ENCODE data around the gene LEMD1.
A peak's percentile ranks its signal among the peaks of the same experiment; 100 is the strongest.
"Not testable (repeated sequence)": the region's sequence is repeated elsewhere in the genome, so short reads cannot be mapped to it uniquely, and the experiment has no call there.

The LEMD1 gene

DNA sequence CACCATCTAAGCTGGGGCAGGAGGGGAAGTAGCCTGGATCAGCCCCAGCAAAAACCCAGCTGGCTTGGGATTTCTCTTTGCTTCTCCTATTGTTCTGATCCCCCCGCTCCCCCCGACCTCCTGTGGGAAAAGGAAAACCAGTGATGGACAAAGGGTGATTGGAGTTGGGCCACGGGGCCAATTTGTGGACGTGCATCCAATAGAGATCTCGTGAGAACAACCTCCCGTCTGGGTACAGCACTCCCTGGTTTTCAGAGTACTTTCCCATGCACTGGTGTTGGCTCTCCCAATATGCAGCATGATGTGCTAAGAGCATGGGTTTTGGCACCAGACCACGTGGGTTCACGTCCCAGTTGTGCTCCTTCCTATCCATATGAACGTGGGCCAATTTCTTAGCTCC is 25.0 kb upstream of the LEMD1 start:
- DNase-seq (ENCODE audit: low read depth) = no peak

DNA sequence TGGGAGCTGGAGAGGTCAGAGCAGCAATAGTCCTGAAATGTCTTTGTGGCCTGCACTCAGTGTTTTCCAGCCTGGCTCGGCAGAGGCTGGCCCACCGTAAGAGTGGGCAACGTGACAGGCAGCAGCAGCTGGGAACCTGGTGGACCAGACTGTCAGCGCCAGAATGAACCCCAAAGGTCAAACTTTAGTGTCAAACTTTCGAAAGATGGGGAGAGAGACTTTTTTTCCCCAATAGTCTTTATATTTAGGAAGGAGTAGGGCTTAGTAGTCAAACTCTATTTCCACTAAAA is 23.7 kb upstream of the LEMD1 start:
- DNase-seq (ENCODE audit: low read depth) = no peak

DNA sequence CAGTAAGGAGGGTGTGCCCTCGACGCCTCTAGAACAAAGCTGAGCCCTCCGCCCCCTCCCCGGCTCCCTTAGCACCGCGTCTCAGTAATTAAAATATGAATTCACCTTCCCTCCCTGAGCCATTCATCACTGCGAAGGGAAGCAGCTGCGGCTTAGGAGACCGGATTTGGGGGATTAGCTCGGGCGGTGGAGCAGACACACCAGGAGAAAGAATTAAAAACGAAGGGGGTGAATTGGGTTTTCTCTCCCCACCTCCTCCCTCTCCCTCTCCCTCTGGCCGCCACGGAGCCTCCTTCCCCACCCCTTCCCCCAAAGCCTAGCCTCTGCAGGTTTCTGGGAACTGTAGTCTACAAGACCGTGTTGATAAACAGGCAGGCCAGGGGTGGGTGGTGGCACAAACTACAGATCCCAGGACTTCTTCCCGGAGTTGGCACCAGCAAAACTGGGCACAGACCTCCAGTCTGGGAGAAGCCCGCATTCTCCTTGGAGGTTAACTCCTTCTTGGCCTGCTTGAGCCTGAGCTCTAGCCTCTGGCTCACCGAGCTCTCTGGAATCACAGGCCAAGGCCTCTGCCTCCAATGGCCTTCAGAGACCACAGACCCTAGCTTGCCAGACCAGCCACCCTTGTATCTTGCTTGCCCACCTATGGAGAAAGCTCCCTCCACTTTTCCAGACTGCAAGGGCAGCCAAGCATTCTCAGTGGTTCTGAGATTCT is 23.2 kb upstream of the LEMD1 start:
- DNase-seq (ENCODE audit: low read depth) = no peak

DNA sequence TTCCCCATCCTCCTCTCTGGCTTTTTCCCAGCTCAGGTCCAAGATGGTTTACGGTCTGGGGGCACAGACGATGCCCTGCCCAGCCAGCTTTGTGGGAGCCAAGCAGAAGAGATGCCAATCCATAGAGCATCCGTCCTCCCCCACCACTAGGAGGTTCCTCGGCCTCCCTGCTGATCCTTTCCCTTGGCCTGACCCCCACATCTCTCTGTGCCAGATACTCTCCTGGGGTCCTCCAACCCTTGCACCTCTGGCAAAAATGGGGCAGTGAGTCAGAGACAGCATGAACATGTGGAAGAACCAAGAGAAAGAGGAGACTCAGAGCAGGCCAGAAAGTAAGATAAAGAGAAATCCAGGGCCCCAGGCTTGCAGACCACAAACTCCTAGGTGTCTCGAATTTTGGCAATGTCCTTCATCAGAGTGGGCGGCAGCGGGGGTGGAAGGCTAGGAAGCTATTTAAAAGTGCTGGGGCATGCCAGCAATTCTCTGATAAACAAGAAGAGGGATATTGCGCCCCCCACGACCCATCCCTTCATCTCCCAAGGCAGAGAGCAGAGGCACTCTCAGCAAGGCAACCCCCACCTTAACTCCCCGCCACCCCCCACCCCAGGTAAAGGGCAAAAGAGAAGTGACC is 22.6 kb upstream of the LEMD1 start:
- no peak for DNase-seq (ENCODE audit: low read depth)

DNA sequence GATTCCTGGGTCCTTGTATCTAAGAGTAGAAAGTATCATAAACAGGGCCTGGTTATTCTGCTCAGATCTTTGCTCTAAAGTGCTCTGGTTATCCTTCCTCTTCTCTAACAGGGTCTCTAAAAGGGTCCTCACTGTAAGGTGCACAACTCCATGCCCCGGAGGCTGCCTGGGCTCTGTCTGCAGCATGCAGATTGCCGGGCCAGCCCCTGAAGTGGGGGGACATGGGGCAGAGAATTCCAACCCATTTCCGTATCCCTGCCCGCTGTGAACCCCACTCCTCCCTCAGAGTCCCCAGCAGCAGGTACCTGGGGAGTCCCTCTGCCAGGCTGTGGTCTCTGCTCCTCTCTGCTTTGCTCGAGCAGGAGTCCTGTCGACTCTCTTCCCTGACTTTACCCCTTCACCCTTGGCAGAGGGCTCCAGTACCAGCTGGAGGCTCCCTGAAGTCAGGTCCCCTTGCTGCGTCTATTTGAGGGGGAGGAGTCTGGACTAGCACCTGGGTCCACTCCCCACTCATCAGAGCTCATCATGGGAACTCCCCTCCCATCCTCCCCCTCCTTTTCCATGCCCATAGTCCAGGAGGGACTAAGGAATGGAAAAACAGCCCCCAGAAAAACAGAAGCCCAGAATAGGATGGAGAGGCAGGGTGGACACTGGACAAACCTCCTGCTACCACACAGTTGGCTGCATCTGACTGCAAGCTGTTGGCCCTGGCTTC is 21.9 kb upstream of the LEMD1 start:
- DNase-seq (ENCODE audit: low read depth) = no peak

DNA sequence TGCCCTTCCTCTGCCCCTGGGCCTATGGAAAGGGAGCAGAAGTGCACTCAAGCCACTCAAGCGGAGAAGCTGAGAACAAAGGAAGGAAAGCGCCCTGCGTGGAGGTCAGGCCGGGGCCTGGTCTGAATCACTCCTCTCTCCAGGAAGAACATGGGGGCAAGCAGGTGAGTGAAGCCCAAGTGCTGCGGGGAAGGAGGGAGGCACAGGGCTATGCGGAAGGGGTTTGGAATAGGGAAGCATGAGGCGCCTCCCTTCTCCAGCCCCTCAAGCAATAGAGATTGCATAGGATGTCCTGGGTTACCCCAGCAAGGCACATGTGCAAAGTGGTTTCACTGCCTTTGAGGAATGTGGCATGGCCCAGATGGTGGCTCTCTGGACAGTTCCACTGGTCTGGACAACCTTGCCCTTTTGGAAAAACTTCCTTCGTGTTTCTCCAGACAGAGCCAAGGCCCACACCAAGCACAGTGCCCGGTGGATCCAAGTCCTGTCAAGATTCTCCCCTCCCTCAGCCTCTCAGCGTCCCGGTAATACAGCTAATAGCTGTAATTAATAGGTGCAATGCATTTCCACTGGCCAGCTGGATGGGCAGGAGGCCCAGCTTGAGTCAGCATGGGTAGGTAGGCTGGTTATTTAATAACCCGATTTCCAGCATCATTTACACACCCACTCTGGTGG is 20.3 kb upstream of the LEMD1 start:
- no peak for DNase-seq (ENCODE audit: low read depth)

DNA sequence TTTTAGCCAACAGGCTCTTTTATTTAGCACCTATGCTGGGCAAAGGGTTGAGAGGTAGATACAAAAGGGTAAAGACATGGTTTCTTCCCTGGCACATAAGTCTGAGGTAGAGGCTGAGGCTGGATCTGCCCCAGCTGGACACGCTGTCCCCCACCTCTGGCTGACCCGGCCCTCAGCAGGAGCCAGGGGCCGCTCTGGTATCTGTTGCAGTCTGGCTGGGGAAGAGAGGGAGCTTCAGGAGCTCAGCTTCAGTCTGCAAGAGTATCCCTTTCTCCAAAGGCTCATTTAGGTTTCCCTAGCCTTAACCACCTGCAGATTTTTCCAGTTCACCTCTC is 19.8 kb upstream of the LEMD1 start:
- DNase-seq (ENCODE audit: low read depth) = no peak

DNA sequence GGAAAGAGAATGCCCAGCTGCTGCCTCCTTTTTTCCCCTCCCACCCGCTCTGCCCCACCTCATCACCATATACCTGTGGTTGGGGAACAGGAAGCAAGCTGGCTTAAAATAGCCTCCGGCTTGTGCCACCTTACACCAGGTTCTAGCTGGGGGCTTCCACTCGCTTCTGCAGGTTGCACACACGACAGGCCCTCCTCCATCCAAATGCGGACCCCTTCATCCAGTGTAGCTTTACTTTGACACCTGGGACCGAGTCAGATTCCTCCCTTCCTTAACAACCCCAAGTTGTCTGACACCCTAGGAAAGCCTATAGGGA is 19.4 kb upstream of the LEMD1 start:
- no peak for DNase-seq (ENCODE audit: low read depth)

DNA sequence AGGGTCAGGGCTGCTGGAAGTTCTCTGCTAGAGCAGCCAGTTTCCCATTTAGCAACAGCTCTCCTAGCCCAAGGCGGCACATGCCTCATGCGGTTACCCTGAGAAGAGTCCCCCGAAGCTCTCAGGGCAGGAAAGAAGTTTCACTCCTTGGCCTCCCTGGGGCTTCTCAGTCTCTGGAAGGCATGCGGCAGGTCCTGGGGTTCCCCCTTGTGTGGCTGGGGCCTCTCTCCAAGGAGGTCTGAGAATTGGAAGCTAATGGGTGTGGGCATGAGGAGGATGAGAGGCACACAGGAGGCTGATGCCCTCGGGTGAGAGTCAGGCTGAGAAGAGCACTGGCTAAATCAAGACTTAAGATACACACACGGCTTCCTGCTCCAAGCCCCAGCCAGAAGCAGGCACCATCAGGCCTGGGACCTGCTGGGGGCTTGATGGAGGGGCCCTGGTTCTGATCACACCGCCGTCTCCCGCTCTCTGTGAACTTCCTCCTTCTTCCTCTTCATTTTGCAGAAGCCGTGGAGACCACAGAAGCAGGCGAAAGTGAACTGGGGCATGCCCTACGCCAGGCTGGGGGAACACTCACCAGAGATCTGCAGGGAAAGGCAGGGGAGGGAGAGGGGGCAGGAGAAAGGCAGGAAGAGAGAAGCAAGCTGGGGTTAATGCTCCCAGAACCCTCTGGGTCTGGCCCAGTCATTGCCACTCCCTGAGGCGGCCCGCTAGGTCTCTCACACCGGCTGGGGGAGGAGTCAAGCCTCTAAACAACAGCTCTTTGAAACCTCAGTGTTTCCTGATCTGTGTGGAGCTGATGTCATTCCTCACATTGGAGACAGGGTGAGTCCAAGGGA is 18.8 kb upstream of the LEMD1 start:
- peak; percentile 57 for DNase-seq (ENCODE audit: low read depth)

DNA sequence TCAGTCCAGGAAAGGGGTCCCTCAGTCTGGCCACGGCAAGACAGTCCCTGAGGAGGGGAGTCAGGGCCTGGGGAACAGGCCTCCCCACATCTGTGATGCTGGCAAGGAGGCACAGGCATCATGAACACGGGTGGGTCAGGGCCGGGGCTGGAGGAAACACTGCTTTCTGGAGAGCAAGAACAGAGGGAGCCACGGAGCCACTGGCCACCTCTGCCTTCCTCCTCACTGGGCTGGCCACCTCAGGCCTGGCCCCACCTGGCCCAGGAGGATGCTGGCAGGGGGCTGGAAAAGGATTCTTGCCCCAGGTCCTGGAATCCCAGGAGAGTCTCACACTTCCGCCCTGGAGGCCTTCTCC is 18.2 kb upstream of the LEMD1 start:
- DNase-seq (ENCODE audit: low read depth) = no peak

DNA sequence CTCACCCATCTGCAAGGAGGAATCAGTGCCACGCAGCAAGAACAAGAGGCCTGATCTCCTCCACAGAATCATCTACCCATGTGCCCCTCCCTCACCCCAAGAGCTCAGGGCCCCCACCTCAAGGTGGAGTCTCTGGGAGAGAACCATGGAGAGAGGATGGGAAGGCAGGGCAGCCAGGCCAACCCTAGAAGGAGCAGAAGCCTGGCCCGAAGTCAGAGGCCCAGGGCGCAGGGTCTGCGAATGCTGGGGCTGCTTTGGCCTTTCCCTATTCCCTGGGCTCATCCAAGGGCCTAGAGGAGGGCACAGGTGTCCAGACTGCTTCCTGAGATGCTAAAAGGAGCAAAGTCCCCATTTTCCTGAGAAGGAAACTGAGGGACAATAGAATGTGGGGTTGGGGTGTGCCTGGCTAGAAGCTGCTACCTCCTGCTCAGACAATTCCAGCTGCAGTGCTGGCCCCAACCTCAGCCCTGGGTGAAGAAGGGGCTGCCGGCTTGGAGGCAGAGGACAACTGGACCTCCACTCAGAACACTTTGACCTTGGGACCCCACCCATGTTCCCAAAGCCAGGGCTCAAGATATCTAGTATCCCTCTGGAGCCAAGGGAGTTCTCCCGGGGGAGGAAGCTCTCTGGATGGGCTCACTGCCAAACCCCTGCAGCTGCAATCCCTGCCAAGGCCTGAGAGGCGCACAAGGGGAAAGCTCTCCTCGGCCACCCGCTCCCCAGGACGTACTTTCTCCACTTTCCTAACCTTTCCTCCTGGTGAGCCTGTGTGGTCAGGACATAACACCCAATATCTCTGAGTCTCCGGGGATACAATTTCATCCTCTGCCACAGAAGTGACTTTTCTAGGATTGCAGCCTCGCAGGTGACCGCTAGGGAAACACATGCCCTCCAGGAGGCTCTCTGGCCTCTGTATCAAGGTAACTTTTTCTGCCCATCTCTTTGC is 16.6 kb upstream of the LEMD1 start:
- no peak for DNase-seq (ENCODE audit: low read depth)

DNA sequence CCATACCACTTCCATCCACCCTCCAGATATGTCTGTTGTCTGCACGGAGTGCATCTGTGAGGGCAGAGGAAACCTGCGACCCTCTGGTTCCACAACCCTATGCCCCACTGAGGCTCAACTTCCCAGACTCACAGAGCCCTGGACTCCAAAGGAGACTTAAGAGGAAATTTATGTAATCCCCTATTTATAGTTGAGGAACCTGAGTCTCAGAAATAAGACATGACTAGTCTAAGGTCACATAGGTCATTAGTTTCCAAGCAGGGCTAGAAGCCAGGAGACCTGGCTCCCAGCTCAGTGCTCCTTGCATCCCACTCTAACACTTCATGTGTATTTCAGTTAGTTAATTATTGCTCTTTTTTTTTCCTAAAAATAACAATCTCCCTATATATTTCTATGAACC is 15.7 kb upstream of the LEMD1 start:
- no peak for DNase-seq (ENCODE audit: low read depth)

DNA sequence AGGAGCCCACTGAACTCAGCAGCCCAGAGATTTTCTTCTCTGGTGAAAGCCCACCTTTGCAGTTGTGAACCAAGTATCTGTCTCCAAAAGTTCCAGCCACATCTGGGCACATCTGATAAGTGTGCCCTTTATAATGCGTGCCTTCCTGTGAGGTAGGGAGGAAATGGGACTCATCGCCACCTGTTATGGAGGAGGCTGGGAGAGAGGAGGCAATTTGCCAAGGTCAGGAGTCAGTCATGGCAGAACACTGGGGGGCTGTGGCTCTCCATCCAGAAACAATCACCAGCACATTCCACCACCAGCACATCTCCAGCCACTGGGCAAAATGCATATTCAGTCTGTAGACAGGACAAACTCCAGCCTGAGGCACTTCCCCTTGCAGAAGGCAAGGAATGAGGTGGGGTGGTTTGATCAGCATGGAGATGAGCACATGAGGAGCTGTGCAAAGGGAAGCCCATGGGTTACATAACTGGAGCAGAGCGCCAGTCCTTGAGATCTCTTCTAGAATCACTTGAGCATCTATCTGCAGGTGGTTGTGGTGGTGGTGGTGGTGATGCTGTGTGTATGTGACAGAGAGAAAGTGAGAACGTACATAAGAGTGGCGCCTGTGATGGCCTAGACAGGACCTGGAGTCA is 15.0 kb upstream of the LEMD1 start:
- DNase-seq (ENCODE audit: low read depth) = no peak

DNA sequence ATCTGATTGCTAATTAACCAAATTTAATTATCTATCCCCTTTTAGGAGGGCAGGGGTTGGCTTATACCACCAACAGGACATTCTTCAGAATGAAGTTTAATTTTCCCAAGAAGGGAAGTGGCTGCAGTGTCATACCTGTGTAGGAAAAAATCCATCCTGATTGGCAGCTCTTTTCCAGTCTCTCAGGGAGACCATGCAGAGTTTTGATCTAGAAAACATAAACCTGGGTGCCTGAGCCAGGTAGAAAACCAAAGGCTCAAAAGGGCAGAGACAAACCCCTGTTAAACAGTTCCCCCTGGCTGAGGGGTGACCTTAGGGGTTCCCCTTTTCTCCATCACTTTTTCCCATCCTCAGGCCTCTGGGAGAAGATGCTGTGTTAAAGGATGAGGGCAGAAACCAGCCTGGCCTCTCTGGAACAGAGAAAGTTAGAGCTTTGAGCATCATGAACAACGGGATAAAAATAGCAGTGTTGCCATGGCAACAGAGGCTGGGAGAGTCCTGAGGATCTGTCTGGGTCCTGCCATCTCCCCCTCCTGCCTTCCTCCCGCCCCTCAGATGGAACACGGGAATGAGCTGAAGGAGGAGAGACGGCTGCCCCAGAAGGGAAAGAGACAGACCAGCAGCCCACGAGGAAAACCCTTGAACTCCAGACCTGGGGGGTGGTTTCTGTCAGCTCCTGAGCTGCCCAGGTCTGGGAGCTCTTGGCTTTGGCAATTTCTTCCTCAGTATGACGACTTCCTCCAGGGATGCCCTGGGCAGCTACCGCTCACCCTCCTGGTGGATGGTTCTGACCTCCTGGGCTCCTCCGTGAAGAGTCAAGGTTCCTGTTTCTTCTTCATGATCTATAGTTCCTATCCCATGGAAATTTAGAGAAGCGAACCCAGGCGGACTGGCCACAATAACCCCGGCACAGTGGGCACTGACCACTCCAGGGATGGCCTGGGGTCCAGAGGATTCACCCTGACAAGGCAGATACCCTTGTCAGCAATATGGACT is 14.0 kb upstream of the LEMD1 start:
- no peak for DNase-seq (ENCODE audit: low read depth)

DNA sequence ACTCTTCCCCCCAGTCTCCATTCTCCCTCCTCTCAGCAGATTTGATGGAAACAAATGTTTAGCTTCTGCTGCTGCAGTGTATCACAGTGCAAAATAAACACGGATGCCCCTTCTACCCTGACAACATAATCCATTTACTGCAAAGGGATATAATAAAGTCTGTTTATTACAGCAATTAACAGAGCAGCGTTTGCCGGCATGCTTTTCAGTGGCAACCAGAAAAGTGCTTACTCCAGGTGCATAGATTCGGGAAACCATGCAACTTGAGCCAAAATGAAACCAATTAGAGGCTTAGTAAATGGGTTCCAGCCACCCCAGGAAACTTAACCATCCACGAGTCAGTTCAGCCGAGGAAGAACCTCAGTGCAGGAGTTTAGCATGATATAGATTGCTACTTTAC is 12.9 kb upstream of the LEMD1 start:
- DNase-seq (ENCODE audit: low read depth) = no peak

DNA sequence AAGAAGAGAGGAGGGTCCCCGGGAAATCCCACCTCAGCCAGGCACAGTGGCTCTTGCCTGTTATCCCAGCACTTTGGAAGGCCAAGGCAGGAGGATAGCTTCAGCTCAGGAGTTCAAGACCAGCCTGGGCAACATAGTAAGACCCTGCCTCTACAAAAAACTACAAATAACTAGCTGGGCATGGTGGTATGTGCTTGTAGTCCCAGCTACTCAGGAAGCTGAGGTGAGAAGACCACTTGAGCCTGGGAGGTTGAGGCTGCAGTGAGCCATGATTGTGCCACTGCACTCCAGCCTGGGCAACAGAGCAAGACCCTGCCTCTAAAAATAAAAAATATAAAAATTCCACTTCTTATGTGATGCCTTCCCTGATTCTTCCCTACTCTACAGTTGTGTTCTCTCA is 10.8 kb upstream of the LEMD1 start:
- not testable (repeated sequence) for DNase-seq (ENCODE audit: low read depth)

DNA sequence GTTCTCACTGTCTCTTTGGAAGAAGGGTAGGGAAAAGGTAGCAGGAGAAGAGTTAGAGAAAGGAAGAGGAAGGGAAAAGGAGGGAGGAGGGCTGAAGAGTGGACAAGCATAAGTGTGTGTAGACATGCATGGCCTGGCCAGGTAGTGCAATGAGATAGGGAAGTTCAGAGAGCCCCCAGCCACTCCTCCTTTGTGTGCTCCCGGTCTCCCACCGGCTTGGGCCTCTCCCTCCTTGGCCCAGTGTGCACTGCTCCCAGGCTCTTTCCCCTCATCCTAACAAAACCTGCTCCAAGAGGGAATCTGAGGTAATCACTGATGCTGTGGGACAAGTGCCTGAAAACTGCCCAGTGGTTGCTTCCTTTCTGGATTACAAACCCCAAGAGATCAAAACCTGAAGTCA is 10.3 kb upstream of the LEMD1 start:
- DNase-seq (ENCODE audit: low read depth) = no peak

DNA sequence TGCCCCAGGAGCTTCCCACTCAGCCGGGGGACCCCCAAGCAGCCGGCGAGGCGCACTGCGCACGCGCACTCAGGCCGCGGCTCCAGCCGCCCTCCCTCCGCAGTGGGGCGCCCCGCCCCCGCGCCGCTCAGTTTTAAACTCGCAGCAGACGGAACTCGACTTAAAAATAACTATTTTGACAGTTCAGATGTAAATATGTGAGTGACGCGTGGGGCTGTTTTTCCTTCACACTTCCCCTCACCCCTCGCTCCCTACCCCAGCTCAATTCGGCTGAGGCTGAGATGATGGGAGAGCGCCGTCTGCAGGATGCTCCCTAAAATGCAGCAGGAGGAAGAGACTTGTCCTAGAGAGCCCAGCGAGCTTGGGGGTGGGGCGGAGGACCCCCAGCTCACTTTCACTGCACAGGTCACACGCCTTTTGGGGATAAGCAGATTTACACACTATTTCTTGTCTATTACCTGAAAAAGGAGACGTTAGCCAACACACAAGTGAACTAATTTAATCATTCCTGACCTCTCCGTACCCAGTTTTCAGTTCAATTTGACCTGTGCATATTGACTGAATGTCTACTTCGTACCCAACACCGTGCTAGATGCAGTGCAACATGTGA is 8.9 kb upstream of the LEMD1 start:
- no peak for DNase-seq (ENCODE audit: low read depth)
